Stimulated activated CD4-positive, alpha-beta T cell treated with anti-CD3 and anti-CD28 coated beads, Interleukin-1b, Interleukin-23, amount 100 ng/mL, for 24 hours (primary cell): Measurements from ENCODE around the gene DGCR2.
"Not testable (repeated sequence)": the region's sequence is repeated elsewhere in the genome, so short reads cannot be mapped to it uniquely, and the experiment has no call there.

ENCODE experiments used
- DNase-seq, 4 experiments: peaks; one replicate each; pipeline ENCODE4 v3.0.0-alpha.2; 2020; ENCODE audit warnings: low read depth in 4 of 4, low spot score in 1 of 4

The DGCR2 gene

DNA sequence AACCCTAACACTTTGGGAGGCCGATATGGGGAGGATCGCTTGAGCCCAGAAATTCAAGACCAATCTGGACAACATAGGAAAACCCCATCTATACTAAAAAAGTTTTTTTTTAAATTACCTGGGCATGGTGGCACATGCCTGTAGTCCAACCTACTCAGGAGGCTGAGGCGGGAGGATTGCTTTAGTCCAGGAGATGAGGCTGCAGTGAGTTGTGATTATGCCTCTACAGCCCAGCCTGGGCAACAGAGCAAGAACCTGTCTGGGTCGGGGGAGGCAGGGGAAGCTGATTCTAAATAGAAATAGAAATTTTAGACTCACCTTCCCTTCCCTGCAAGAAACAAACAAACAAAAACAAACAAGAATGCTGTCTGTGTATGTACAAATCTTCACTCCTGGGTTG is 133.3 kb downstream of the DGCR2 start:
- no peak for DNase-seq

DNA sequence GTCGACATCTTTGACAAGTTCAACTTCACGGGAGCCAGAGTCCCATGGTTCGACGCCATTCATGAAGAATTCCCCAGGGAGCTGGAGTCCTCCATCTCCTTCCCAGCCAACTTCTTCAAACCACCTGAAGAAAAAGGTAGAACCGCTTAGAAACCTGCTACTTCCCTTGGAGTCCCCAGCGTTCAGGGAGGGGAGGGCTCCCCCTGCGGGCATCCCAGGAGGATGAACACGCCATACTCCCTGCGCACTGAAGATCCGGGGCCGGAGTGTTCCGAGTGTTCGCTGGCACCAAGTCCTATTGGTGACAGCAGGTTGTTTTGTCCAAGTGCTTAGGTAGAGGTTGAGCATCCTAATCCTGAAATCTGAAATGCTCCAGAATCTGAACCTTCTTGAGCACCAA is 134.4 kb downstream of the DGCR2 start:
- no peak for DNase-seq

DNA sequence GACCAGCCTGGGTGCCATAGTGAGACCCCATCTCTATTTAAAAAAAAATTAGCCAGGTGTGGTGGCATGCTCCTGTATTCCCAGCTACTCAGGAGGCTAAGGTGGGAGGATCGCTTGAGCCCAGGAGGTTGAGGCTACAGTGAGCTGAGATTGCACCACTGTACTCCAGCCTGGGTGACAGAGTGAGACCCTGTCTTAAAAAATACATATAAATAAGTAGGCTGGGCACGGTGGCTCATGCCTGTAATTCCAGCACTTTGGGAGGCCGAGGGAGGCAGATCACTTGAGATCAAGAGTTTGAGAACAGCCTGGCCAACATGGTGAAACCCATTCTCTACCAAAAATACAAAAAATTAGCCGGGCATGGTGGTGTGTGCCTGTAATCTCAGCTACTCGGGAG is 135.1 kb downstream of the DGCR2 start:
- not testable (repeated sequence) for DNase-seq
